Pulmonary artery endothelial cell (primary cell): ENCODE data around the gene EXOC3L2. TPM values are rescaled to one million over a fixed set of nuclear protein-coding genes. Genes with fewer than 3 reads are reported as not detected.
"Not testable (repeated sequence)": the region's sequence is repeated elsewhere in the genome, so short reads cannot be mapped to it uniquely, and the experiment has no call there.

Source experiments
- DNase-seq: peaks from one replicate; pipeline ENCODE4 v3.0.0-alpha.2; 2011; ENCODE audit warnings: low read depth, low spot score
- total RNA-seq: library from RNA; depleted of rRNA; stranded (reverse); fragments of >200 nt; gene quantifications from 2 replicates; pipeline ENCODE4 v1.2.3, GENCODE V29; 2014

Gene EXOC3L2
- 0.63 and 1.6 TPM in 2 replicates for total RNA-seq

DNA sequence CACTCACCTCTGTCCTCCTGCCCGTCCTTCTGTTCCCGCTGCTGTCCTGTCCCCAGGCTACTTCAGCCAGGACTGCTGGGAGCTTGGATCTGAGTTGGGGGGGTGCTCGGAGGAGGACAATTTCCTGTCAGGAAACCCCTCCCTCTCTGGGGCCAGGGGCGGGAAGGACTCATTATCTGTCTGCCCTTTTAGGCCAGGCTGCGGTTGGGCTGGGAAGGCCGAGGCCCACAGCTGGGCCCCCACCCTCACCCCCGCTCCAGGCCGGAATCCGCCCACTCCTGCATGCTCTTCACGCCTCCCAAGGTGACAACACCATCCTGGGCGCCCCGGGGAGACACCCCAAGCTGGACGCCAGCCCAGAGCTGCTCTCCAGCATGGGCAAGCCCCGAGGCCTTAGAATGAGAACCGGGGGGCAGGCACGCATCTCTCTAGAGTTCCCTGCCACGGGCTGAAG, at the start of gene EXOC3L2:
EXOC3L2 (minus strand) TSS at position 74 of the 454 bp plus-strand sequence. CDS start 6,362 bp downstream, outside the sequence.
- DNase-seq, result no peak

DNA sequence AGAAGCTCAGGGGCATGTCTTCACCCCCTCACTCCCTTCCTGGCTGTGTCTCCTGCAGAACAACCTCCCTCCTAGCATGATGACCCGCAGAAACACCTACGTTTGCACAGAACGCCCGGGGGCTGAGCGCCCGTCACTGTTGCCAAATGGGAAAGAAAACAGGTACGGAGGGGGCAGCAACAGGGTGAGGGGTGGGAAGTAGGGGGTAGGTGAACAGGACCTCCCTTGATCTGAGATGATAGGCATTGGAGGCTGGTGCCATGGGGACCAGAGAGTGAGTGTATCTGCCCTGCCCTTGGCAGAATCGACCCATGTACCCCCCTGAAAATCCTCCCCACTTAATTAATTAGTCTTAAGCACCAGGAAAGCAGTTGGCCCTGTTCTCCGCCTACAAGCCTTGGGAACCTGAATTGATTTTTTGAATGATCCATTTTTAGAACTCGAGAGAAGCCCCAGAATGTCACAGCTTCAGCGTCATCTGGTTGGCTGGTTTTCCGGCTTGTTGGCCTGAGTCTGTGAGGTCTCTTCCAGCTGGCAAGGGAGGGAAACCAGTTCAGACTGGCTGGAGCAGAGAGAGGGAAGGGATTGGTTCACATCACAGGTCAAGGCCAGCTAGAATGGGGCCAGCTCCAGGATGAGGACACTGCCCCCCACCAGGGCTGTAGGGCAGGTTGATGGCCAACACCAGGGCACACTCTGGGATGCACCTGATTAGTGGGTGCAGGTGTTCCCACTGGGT, 49.3 kb upstream of the EXOC3L2 start:
- DNase-seq, result no peak

DNA sequence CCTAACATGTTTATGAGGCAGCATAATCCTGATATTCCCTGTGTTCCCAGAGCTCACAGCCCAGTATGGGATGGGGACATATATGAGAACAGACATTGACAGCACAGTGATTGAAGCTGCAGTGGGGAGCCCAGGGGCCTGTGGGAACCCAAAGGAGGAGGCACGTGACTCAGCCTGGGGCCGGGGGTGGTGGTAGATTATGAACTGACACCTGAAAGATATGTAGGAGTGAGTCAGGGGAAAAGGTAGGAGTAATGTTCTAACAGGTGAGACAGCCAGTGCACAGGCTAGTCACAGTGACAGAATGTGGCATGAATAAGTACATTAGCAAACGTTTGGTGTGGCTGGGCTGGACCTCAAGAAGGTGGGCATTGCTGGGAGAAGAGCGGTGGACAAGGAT, 48.5 kb upstream of the EXOC3L2 start:
- DNase-seq, result no peak

DNA sequence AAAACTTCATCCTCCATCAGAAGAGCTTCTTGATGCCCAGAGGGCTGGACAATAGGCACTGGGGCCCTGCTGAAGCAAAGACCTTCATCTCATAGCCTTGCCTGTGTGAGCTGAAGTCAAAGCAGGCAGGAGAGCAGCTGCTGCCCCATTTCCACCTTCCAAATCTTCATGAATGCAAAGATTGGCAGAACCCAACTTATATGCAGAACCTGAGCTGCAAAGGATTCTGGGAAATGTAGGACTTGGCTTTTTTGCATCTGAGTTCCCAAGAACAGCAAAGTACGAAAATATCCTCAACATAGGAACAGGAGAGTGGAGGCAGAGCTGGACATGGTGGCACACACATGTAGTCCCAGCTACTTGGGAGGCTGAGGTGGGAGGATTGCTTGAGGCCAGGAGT, 46.6 kb upstream of the EXOC3L2 start:
- no peak for DNase-seq

DNA sequence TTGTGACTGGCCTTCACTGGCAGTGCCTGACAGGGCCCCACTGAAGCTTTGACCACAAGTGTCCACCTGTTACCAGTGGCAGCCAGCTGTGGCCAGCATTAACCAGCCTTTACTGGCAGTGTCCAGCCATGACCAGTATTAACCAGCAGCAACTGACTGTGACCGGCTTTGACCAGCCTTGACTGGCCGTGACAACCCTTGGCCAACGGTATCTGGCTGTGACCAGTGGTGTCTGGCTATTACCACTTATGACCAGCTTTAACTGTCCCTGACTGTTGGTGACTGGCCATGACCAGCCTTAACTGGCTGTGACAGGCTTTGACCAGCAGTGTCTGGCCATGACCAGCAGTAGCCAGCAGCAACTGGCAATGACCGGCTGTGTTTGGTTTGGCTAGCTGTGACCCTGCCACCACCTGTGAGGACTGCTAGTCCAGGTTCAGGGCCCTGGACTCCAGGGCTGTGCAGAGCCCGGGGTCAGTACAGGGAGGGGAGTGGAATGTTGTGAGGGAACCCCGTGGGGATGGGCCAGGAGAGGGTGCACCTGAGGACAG, 45.2 kb upstream of the EXOC3L2 start:
- DNase-seq, result no peak

DNA sequence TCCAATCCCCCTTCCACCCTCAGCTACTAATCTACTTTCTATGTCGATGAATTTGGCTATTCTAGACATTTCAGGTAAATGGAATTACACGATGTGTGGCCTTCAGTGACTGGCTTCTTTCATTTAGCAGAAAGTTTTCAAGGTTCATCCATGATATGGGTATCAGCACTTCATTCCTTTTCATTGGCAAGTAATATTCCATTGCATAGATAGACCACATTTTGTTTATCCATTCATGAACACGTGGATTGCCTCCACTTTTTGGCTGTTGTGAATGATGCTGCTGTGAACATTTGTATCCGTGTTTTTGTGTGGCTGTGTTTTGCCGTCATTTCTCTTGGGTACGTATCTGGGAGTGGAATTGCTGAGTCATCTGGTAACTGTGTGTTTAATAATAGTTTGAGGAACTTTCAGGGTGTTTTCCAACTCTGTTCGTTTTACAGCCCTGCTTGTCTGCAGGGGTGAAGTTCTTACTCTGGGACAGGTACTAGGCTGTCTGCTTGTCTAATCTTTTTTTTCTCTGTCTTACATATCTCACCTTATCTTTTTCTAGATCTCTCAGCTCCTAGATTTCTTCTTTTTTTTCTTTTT, 38.3 kb upstream of the EXOC3L2 start:
- no peak for DNase-seq

DNA sequence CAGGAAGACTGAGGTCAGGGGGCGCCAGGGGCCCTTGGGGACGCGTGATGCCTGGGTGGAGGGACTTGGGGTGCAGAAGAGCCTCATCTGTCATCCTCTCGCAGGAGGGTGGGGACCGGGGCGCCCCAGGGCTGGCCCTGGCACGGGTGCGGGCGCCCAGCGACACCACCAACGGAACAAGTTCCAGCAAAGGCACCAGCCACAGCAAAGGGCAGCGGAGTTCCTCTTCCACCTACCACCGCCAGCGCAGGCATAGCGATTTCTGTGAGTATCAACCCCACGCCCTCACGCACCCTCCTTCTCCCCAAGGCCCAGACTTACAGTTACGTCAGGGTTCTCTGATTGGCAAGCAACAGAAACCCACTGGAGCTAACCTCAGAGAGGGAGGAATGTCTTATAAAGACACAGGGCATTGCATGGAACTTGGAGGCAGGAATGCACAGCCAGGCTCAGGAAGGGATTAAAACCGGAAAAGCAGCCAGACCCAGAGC, 35.3 kb upstream of the EXOC3L2 start:
- no peak for DNase-seq

DNA sequence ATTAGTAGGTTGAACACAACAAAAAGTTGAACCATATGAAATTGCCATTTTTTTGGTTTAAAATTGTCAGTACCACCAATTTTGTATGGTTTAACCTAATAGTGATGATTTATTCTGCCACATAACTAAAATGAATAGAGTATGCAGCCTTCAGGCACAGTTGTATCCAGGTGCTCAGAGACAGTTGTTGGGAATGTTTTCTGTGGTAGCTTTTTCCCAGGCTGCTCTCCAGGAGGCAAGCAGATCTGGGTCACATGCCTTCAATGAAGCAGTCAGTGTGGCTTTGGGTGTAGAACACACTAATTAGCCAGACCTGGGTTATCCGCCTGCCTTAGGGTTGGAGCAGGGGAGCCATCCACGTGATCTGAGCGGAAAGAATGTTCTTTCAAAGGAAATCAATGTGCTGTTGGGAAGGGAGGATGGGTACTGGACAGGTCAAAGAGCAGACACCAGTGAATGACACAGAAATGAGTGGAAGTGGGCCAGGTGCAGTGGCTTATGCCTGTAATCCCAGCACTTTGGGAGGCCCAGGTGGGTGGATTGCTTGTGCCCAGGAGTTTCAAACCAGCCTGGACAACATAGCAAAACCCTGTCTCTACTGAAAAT, 34.5 kb upstream of the EXOC3L2 start:
- DNase-seq, result no peak

DNA sequence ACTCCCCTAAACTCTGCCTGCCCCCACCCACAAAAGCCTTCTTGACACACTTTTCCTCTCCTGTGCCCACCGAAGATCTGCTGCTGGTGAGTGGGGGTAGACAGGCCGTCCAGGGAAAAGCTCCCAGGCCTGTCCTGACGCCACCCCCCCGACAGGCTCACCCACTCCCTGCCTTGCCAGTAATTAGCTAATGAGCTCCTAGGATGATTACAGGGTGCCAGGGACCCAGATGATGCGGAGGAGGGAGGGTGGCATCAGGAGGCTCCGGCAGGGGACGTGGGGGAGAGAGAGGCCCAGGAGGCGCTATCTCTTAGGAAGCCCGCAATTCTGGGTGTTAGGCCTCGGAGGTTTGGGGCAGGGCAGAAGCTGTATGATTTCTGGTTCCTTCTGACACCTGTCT, 32.9 kb upstream of the EXOC3L2 start:
- no peak for DNase-seq

DNA sequence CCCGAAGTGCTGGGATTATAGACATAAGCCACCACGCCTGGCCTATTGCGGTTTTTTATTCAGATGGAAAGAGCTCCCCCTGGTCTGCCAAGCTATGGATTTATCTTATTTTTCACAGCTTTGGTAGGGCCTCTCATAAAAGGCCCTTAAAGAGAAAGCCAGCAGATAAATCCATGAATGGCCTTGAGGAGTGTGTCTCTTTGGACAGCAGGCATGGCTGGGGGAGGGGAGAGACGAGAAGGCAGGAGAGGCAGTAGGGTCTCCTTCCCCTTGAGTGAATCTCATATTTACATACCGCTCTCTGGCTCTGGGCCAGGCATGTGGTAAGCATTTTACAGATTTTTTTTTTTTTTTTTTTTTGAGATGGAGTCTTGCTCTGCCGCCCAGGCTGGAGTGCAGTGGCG, 31.1 kb upstream of the EXOC3L2 start:
- DNase-seq, result no peak

DNA sequence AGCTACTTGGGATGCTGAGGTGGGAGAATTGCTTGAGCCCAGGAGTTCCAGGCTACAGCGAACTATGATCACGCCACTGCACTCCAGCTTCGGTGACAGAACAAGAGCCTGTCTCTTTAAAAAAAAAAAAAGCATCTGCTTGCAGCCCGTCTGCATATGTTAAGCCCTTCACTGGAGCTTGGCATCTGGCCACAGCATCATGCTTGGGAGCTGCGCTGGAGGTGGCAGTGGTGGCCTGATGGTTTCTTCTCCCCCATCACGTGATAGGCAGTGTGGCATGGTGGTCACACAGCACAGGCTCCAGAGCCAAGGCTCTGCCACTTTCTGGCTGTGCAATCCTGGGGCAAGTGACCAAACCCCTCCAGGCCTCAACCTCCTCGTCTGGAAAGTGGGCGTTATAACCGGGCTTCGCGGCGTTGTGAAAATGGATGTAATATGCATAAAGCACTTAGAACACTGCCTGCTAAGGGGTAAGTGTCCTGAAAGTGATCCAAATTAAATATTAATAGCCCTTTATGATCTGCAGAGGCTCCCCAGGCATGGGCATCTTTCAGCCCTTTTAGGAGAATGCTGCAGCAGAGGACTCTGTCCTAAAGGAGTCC, 30.3 kb upstream of the EXOC3L2 start:
- no peak for DNase-seq

DNA sequence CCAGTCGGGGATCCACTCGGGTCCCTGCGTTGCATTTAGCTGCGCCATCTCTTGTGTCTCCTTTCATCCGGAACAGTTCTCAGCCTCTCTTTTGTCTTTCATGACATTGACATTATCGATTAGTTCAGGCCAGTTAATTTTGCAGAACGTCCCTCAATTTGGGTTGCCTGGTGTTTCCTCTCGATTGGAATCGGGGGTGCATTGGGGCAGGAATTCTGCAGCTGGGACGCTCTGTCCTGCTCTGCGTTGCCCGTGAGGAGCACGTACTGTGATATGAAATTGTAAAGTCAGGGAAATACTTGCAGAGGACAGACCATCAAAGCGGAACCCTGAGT, 28.3 kb upstream of the EXOC3L2 start:
- no peak for DNase-seq

DNA sequence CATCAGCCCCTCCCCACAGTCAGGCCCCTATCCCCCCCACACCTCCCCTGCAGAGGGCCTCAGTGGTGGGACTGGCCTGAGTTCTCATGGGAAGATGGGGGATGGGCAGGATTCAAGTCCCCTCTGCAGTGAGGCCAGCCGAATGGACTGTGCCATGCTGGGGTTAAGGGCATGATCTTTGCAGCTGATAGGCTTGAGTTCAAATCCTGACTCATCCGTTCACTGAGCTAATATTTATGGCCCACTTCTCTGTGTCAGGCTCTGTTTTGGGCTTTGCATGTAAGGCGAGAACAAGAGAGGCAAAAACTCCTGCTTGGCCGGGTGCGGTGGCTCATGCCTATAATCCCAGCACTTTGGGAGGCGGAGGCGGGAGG, 26.5 kb upstream of the EXOC3L2 start:
- no peak for DNase-seq

DNA sequence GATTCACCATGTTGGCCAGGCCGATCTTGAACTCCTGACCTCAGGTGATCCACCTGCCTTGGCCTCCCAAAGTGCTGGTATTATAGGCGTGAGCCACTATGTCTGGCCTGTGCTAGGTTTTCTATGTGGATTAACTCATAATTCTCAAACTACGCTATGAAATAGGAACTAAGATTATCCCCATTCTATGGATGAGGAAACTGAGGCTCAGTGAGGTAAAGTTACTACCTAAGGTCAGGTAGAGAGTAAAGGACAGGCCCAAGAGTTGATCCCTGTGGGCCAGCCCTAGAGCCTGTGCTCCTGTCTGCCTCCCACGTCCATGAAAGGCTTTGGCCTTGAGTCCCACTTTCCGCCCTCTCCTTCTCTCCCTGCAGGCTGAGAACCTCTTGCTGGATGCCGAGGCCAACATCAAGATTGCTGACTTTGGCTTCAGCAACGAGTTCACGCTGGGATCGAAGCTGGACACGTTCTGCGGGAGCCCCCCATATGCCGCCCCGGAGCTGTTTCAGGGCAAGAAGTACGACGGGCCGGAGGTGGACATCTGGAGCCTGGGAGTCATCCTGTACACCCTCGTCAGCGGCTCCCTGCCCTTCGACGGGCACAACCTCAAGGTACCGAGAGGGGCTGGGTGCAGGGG, 26.0 kb upstream of the EXOC3L2 start:
- DNase-seq, result no peak

DNA sequence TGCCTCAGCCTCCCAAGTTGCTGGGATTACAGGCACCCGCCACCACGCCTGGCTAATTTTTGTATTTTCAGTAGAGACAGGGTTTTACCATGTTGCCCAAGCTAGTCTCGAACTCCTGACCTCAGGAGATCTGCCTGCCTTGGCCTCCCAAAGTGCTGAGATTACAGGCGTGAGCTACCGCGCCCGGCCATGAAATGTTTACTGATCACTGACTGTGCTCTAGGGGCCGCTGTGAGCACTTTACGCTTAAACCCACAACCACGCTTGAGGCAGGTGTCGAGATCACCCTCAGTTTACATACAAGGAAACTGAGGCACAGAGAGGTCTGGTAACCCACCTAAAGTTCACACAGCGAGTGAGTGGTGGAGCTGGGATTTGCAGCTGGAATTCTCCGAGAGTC, 24.7 kb upstream of the EXOC3L2 start:
- not testable (repeated sequence) for DNase-seq

DNA sequence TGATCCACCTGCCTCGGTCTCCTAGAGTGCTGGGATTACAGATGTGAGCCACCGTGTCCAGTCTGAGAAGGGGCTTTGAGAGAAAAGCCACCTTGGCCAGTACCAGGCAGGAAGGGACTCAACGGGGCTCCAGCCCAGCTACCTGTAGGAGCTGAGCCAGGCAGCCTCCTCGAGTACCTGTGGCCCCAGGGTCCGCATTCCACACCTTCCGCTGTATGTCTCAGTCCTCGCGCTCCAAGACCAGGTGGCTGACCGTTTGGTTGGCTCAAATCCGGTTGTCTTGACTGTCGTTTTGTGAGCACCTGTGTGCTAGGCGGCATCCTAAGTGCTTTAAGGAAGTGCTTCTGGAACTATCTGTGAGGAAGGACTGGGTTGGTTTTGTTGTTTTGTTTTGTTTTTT, 22.1 kb upstream of the EXOC3L2 start:
- DNase-seq, result no peak

DNA sequence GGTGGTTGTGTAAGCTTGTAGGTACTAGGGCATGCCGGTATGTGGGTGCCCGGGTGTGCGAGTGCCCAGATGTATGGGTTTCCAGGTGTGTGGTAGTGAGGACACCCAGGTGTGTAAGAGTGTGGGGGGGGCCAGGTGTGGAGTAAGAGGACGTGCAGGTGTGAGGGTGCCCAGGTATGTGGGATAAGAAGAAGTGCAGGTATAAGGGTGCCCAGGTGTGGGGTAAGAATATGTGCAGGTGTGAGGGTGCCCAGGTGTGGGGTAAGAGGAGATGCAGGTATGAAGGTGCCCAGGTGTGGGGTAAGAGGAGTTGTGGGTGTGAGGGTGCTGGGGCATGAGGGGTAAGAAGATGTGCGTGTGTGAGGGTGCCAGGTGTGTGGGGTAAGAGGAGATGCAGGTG, 20.2 kb upstream of the EXOC3L2 start:
- DNase-seq, result no peak

DNA sequence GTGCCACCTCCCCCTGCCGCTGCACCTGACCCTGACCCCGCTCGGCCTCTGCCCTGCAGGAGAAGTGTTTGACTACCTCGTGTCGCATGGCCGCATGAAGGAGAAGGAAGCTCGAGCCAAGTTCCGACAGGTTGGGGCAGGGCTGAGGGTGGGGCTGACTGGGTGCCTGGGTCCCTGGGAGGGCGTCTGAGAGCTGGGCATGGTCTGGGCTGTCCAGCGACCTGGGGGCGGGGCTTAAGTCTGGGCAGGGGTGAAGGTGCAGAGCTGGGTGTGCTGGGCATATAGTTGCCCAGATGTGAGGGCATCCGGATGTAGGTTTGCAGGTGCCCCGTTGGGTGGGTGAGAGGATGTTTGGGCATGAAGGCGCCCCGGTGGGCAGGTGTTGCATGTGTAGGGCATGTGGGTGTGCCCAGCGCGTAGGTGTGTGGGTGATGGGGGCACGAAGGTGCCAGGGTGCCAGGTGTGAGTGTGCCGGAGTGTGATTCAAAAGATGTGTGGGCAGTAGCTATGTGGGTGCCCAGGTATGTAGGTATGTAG, 19.6 kb upstream of the EXOC3L2 start:
- DNase-seq, result no peak

DNA sequence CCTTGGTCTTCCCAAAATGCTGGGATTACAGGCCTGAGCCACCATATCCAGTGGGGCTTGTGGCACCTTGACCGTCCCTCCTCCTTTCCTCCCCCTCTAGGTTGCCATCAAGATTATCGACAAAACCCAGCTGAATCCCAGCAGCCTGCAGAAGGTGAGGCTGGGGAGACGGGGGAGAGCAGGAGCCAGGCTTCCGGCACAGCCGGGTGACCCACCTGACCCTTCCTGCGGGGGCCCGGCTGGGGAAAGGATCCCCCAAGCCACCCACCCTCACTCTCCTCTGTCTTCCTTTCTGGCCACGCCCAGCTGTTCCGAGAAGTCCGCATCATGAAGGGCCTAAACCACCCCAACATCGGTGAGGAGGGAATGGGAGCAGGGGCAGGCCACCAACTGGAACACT, 17.8 kb upstream of the EXOC3L2 start:
- no peak for DNase-seq

DNA sequence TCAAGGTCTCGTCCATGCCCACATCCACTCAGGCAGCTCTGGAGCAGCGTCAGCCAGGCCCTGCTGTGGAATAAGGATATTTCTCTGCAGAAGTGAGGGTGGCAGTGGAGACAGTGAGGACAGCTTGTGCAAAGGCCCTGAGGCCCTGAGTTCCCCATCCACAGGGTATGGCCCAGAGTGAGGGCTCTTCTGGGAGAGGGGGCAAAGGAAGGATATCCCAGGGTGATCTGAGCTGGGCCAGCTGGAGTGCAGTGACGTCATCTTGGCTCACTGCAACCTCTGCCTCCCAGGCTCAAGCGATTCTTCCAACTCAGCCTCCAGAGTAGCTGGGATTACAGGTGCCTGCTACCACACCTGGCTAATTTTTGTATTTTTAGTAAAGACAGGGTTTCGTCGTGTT, 17.4 kb upstream of the EXOC3L2 start:
- DNase-seq, result no peak

DNA sequence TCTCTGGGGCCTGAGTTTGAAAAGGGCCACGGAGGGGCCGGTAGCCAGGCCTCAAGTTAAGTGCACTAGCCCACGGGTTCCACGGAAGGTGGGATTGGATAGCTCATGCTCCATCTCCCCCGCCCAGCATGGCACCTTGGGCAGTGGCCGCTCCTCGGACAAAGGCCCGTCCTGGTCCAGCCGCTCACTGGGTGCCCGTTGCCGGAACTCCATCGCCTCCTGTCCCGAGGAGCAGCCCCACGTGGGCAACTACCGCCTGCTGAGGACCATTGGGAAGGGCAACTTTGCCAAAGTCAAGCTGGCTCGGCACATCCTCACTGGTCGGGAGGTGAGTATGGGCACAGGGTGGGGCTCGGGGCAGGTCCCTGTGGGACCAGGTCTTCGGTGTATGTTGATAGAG, 13.7 kb upstream of the EXOC3L2 start:
- no peak for DNase-seq
